DMS79 treated with DMSO at 0.1 percent for 48 hours (cell line): Measurements from ENCODE around the gene DMXL1.

Experiments
- DNase-seq: peaks from one replicate; lab custom pipeline; 2025; lab: John Stamatoyannopoulos, UW

Gene DMXL1

DNA sequence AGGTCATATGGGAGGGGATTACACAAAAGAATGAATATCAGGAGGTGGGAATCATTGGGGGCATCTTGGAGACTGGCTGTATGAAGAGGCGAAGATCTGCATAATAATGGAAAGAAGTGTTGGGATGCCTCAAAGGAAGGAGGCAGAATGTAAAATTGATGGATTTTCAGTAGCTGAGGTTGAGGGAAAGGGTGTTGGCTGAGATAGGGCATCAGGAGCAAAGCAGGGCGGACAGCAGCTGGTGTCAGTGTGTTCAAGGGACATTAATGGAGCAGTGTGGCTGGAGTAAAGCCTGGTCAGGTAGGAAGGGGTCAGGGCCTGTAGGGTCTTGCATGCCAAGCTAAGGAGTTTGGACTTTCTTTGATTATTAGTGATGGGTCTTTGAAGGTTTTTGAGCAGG, 219.7 kb downstream of the DMXL1 start:
- no peak for DNase-seq

DNA sequence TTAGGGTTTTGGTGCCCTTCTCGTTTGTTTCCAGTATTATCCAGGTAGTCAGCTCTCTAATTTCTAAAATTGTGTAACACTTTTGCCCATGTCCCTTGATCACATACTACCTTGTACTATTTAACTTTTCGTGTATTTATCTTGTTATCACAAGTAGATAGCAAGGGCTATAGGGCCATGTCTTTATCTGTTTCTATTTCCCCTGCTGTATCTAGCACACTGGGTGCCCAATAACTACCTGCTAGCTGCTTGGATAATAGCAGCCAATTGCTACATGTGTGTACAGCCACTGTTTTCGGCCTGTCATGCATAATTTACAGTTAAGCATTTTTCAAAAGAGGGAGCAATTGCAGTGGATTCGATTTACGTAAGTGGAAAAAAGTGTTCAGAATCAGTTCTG, 220.2 kb downstream of the DMXL1 start:
- DNase-seq = no peak

DNA sequence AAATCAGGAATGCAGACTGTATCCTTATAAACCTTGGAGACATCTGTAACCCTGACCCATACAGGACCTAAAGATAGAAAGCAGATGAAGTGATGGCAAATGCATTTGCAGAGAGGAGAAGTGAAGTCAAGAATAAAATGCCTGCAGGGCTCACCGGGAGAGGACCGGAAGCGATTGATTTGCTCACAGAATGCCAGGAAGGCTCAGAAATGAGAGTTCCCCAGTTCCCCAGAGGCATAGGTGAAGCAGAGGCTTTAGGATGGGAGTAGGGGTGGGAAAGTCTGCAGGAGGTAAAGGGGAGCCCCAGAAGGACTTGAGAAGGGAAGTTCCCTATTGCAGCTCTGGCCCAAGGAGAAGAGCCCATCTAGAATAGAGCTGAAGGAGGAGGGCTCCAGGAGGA, 221.0 kb downstream of the DMXL1 start:
- DNase-seq = no peak

DNA sequence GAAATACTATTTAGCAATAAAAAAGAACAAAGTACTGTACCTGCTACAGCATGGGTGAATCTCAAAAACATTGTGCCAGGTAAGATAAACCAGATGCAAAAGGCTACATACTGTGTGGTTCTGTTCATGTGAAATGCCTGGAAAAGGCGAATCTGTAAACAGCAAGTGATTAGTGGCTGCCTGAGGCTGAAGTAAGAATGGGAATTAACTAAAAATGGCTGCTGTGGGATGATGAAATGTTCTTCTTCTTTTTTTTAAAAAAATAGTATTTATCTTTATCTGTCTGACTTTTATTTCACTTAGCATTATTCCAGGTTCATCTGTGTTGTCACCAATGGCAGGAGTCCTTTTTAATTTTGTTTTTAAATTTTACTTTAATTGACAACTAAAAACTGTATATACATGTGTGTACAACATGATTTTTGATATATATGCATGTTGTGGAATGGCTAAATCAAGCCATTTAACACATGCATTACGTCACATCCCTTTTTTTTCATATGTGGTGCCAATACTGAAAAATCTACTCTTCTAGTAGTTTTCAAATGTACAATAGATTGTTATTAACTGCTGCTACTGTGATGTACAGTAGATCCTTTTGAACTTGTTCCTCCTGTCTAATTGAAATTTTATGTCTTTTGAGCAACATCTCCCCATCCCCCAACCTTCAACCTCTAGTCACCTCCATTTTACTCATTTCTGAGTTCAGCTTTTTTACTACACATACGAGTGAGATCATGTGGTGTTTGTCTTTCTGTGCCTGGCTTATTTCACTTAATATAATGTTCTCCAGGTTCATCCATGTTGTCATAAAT, 222.0 kb downstream of the DMXL1 start:
- DNase-seq = no peak

DNA sequence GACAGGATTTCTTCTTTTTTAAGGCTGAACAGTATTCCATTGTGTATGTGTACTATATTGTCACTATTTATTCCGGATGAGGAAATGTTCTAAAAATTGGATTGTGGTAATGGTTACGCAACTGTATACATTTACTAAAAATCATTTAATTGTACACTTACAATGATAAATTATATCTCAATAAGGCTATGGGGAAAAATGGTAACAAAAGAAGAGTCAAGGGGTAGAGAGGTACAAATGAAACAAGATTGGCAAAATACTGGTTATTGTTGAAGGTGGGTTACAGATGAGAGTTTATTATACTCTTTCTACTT, 222.6 kb downstream of the DMXL1 start:
- no peak for DNase-seq
